GM10248 (cell line): Measurements from ENCODE around the gene RTL1.

ENCODE experiments used
- CTCF ChIA-PET: fragments of 300-600 bp; sonication (Branson Sonifier 250); formaldehyde crosslinking; extraction: SDS; loops from one replicate; lab custom pipeline; 2021; ENCODE audit warnings: antibody characterized with exemption; lab: Yijun Ruan, JAX
- POLR2A ChIA-PET: fragments of 350-650 bp; sonication (Branson Sonifier 250); formaldehyde crosslinking; extraction: SDS; loops from one replicate; lab custom pipeline; 2020; ENCODE audit warnings: antibody characterized with exemption; lab: Yijun Ruan, JAX
- DNase-seq: peaks from one replicate; pipeline ENCODE4 v3.0.0; 2012; ENCODE audit errors: extremely low spot score
- TF ChIP-seq, protein P1 (sequence below): IDR thresholded peaks from 2 replicates; pipeline ENCODE4 v1.5.1; 2012; ENCODE audit warnings: mild to moderate bottlenecking, low read depth; ENCODE audit errors: extremely low read depth, missing control alignments, control extremely low read depth

RTL1 gene

DNA sequence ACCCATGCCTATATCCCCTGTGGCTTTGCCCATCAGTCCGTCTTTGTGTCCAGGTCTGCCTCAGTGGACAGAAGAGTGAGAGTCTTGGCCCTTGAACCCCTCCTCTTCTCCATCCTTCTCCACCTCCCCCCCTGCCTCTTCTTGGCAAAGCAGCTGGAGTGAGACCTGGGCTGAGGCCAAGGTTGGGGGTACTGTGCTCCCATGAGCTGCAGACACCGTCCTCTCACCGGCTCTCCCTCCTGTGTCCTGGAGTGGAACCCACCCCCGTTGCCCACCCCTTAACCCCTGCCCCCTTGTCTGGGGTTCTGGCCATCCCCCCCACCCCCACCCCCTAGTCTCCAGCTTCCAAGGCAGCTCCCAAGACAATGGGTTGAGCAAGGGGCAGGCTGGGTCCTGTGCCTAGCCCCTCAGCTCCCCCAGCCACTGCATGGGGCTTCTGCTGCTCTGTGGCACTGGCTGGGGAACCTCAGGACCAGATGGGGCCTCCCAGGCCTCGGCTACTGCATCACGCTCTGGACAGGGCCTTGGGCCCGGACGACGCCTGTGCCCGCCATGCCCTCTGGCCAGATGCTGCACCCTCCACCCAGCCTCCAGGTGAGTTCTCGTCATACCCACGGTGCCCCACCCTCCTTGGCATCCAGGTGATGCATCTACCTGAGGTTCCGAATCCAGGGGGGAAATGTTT, 35.7 kb downstream of the RTL1 start:
- ChIA-PET CTCF (no interaction called here), POLR2A (interaction anchor here (0.6 kb wide), 1 partner anchor 553 kb away, joined by 7 read pairs; no protein-coding TSS in a partner anchor)
- TF ChIP-seq, protein P1, sequence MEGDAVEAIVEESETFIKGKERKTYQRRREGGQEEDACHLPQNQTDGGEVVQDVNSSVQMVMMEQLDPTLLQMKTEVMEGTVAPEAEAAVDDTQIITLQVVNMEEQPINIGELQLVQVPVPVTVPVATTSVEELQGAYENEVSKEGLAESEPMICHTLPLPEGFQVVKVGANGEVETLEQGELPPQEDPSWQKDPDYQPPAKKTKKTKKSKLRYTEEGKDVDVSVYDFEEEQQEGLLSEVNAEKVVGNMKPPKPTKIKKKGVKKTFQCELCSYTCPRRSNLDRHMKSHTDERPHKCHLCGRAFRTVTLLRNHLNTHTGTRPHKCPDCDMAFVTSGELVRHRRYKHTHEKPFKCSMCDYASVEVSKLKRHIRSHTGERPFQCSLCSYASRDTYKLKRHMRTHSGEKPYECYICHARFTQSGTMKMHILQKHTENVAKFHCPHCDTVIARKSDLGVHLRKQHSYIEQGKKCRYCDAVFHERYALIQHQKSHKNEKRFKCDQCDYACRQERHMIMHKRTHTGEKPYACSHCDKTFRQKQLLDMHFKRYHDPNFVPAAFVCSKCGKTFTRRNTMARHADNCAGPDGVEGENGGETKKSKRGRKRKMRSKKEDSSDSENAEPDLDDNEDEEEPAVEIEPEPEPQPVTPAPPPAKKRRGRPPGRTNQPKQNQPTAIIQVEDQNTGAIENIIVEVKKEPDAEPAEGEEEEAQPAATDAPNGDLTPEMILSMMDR: no peak
- DNase-seq: no peak

DNA sequence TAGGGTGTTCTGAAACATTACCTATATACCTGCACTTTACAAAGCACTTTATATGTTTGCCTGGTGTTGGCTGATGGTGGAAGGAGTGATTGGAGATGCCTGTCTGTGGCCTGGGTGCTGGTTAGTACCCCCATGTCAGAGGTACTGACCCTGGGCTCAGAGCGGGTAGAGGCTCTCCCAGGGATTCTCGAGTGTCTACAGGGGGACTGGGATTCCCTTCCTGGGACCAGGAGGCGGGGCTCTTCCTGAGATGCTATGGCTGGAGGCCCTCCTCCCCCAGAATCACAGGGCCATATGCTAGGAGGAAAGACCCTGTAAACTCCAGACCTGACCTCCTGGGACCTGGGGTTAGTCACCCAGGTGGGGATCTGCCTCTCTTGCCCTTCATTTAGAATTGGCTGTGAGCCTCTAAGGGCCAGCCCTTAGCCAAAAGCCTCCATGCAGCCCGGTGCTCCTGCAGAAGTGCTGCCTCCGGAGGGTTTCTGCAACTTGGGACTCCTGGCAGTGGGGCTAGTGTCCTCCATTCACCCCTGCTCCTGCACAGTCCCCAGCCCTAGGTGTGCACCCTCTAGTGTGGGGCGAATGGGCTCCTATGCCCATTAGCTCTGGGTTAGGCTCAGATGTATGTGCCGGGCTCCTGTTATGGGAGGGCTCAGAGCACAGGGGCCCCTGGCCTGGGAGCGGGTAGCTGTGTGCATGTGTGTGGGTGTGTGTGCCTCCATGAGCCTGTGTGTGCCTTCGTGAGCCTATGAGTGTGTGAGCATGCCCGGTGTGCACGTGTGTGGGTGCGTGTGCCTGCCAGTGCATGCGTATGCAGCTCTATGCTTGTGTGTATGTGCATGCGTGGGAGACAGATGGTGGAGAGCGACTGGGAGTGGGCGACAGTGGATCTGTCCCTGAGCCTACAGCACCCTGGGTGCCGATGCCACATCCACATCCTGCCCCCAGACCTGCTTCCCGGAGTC, 36.6 kb downstream of the RTL1 start:
- TF ChIP-seq, protein P1: no peak
- CTCF ChIA-PET: no interaction called here
- no peak for DNase-seq

DNA sequence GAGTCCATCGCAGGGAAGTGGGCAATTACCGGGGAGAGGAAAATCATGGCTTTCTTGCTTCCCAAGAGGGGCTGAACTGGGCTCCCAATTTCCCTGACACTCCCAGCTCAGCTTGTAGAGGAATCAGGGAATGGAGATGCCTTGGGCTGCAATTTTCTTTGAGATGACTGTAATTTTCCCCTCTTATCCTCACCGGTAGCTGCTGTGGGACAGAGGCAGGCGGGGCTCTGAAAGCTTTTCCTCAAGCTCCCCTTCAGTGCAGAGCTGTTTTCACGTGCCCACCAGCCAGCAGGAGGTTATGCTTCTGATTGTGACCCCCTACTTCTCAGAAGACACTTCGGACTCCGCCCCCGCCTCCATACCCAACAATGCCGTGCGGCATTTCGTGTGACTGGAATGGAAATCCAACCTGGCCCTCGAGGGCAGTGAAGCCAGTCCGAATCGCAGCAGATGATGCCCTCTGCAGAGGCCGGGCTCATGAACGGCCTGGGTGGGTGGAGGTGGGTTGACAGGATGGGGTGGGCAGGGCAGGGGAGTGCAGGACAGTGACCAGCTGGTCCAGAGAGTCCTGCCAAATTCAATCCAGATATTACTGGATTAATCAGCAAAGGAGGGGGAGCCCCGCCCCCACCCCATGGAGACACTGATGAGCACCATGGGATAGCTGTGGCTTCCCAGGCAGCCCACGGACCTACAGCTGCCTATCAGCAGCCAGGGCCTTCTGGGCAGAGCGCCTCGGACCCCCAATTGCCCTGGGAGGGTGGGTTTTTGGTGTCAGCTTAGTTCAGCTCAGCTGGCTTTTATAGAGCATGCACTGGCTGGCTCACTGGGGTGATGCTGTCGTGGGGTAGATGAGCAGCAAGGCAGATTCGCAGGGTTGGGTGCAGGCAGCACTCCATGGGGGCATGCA, 37.6 kb downstream of the RTL1 start:
- POLR2A ChIA-PET: no interaction called here
- DNase-seq: no peak
- TF ChIP-seq, protein P1: no peak
- CTCF ChIA-PET: interaction anchor here (2.8 kb wide), 1 partner anchor 12 kb away, joined by 15 read pairs; no protein-coding TSS in a partner anchor

More for the DNA sequence above, 36.6 kb downstream of the RTL1 start:
- POLR2A ChIA-PET: no interaction called here

DNA sequence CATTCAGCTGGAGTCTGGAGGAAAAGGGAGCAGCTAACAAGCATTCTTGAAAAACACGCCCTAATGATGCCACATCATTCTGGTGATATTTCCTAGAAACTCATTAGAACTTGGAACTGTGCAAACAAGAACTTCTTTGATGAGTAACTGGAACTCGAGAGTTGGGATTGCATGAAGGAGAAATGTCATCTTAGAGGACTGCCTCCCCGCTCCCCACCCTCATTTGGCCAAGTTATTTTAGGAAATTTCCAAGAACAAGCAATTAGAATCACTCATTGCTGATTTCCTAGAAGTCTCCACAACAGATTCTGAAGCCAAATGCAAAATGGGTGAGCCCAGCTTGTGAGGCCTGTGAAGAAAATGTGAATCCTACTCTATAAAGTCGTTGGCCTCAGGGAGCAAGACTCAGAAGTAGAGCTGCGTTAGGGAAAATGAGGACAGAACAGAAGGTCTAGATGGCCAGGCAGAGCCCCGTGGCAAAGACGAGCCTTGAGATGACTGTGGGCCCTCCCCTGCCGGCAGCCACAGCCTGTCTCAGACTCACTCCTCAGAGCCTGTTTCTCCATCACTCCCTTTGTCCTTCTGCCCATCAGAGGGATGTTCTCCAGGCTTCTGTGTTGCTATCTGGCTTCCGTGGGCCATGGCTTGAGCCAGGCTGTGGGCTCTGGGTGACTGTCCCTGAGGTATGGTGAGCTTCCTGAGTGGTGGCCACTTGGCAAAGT, 38.4 kb downstream of the RTL1 start:
- POLR2A ChIA-PET: no interaction called here
- CTCF ChIA-PET: interaction anchor here (1.0 to 2.8 kb wide), 3 partner anchors 11 to 43 kb away, joined by 3 to 15 read pairs (median 8); no protein-coding TSS in a partner anchor
- DNase-seq: no peak
- TF ChIP-seq, protein P1: no peak

DNA sequence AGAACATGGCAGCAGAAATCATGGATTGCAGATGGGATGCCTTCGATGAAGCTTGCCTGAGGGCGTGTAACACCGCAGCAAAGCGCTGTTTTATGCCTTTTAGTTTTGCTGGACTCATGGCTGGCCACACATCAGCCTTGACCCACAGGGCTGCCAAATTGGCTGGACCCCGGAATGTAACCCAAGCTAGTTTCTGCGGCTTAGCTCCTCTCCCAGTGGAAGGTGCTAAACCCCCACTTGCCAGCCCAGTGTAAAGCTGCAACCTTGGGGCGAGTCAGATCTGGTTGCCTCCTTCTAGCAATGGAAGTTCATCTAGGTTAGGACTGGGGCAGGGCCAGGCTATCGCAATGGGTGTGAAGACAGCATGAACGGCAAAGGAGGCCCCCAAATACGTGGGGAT, 39.3 kb downstream of the RTL1 start:
- ChIA-PET POLR2A (no interaction called here), CTCF (interaction anchor here (1.0 to 2.8 kb wide), 3 partner anchors 10 to 42 kb away, joined by 3 to 15 read pairs (median 8); no protein-coding TSS in a partner anchor)
- no peak for DNase-seq
- TF ChIP-seq, protein P1: no peak
